Chondrocyte (in vitro differentiated cells): ENCODE measurements around the gene JMJD6. TPM values are rescaled to one million over a fixed set of nuclear protein-coding genes. Genes with fewer than 3 reads are reported as not detected.

Source experiments
- DNase-seq: peaks from one replicate; pipeline ENCODE4 v3.0.0; 2021; ENCODE audit warnings: mixed read lengths, low spot score
- H3K27ac Mint-ChIP-seq: one replicate; pipeline ENCODE4 v1.8.0; 2021; ENCODE audit warnings: mild to moderate bottlenecking, moderate library complexity, mixed read lengths; ENCODE audit not compliant: unreplicated experiment
- H3K27me3 Mint-ChIP-seq: 2 replicates; pipeline ENCODE4 v1.8.0; 2021; ENCODE audit warnings: low read depth, mixed read lengths
- H3K36me3 Mint-ChIP-seq: 2 replicates; pipeline ENCODE4 v1.8.0; 2021; ENCODE audit warnings: low read depth, mixed read lengths
- H3K4me1 Mint-ChIP-seq: 2 replicates; pipeline ENCODE4 v1.8.0; 2021; ENCODE audit warnings: low read depth, mild to moderate bottlenecking, mixed read lengths
- H3K4me3 Mint-ChIP-seq: one replicate; pipeline ENCODE4 v1.8.0; 2021; ENCODE audit warnings: mild to moderate bottlenecking, moderate library complexity, mixed read lengths; ENCODE audit not compliant: unreplicated experiment
- H3K9me3 Mint-ChIP-seq: 2 replicates; pipeline ENCODE4 v1.8.0; 2021; ENCODE audit warnings: low read depth, mixed read lengths
- CTCF ChIP-seq: fragments of 200-600 bp; sonication (generic); IDR thresholded peaks from 2 replicates; pipeline ENCODE4 v1.5.0; 2021; ENCODE audit warnings: antibody characterized with exemption, mild to moderate bottlenecking, moderate library complexity
- total RNA-seq: library from RNA; stranded (reverse); gene quantifications from 3 replicates; pipeline ENCODE4 v1.2.1, GENCODE V29; 2021

JMJD6 gene
- total RNA-seq, 1 donor from 2014 or later = 27.2 TPM

GRCh38 chr17:76689859-76690258 lies 36.5 kb downstream of the JMJD6 start:
- Mint-ChIP-seq H3K27me3 (no peaks in the 10 kb centered on the region), H3K9me3 (no peaks in the 10 kb centered on the region), H3K36me3 (peaks cover 3% of the 10 kb centered on the region), H3K27ac (no peak overlapping the region), H3K4me1 (peaks cover 61% of the 10 kb centered on the region), H3K4me3 (no peak overlapping the region)
- no peak for DNase-seq
- no peak for TF ChIP-seq CTCF

GRCh38 chr17:76688165-76688622 lies 38.2 kb downstream of the JMJD6 start:
- H3K36me3 Mint-ChIP-seq = peaks cover 4% of the 10 kb centered on the region
- peak overlapping the region; percentile 56 for H3K4me3 Mint-ChIP-seq
- peak; percentile 27 for TF ChIP-seq CTCF
- no peaks in the 10 kb centered on the region for H3K27me3 Mint-ChIP-seq
- no peak for DNase-seq
- peak overlapping the region; percentile 97 for H3K27ac Mint-ChIP-seq
- H3K9me3 Mint-ChIP-seq = no peaks in the 10 kb centered on the region
- H3K4me1 Mint-ChIP-seq = peaks cover 56% of the 10 kb centered on the region

GRCh38 chr17:76687298-76688164 lies 38.9 kb downstream of the JMJD6 start:
- no peak for TF ChIP-seq CTCF
- H3K9me3 Mint-ChIP-seq = no peaks in the 10 kb centered on the region
- no peaks in the 10 kb centered on the region for H3K27me3 Mint-ChIP-seq
- H3K4me3 Mint-ChIP-seq = peak overlapping the region; percentile 45
- H3K27ac Mint-ChIP-seq = peak overlapping the region; percentile 97
- H3K4me1 Mint-ChIP-seq = peaks cover 56% of the 10 kb centered on the region
- DNase-seq = no peak
- H3K36me3 Mint-ChIP-seq = peaks cover 4% of the 10 kb centered on the region

GRCh38 chr17:76686538-76687297 lies 39.7 kb downstream of the JMJD6 start:
- Mint-ChIP-seq H3K4me1 (peaks cover 62% of the 10 kb centered on the region), H3K27me3 (no peaks in the 10 kb centered on the region), H3K9me3 (no peaks in the 10 kb centered on the region), H3K4me3 (no peak overlapping the region), H3K27ac (peak overlapping the region; percentile 97), H3K36me3 (peaks cover 8% of the 10 kb centered on the region)
- DNase-seq = no peak
- no peak for TF ChIP-seq CTCF

- TF ChIP-seq CTCF = no peak
- Mint-ChIP-seq H3K9me3 (no peaks in the 10 kb centered on the region), H3K36me3 (peaks cover 7% of the 10 kb centered on the region), H3K27me3 (no peaks in the 10 kb centered on the region), H3K4me1 (peaks cover 62% of the 10 kb centered on the region), H3K27ac (no peak overlapping the region), H3K4me3 (no peak overlapping the region)
- DNase-seq = no peak
These were observed 40.6 kb downstream of the JMJD6 start for GRCh38 chr17:76685846-76686245.
